Liver (tissue), 9 donors: Measurements from ENCODE around the gene TOR3A. TPM values are rescaled to one million over a fixed set of nuclear protein-coding genes. Genes with fewer than 3 reads are reported as not detected.

Experiments
- DNase-seq: peaks from one replicate; pipeline ENCODE4 v3.0.0-alpha.2; 2017; ENCODE audit warnings: low spot score
- H3K27ac ChIP-seq, 2 donors: one replicate each; pipeline ENCODE4 v1.7.0; 2013; ENCODE audit warnings: inconsistent platforms in 2 of 2, low read length in 2 of 2, control low read depth in 1 of 2, low read depth in 1 of 2, mild to moderate bottlenecking in 1 of 2
- H3K27me3 ChIP-seq, 4 donors: one replicate each; pipeline versions ENCODE4 v1.6.1 to v1.7.0; 2013; ENCODE audit warnings: low read length in 3 of 4, inconsistent platforms in 1 of 4, mild to moderate bottlenecking in 1 of 4, moderate library complexity in 1 of 4; ENCODE audit not compliant: control insufficient read depth in 4 of 4, insufficient read depth in 4 of 4
- H3K36me3 ChIP-seq, 4 donors: one replicate each; pipeline versions ENCODE4 v1.6.1 to v1.7.0; 2013; ENCODE audit warnings: low read length in 3 of 4, mild to moderate bottlenecking in 3 of 4, low read depth in 1 of 4, moderate library complexity in 1 of 4; ENCODE audit not compliant: control insufficient read depth in 4 of 4, insufficient read depth in 3 of 4
- H3K4me1 ChIP-seq, 4 donors: one replicate each; pipeline versions ENCODE4 v1.6.1 to v1.7.0; 2013; ENCODE audit warnings: low read length in 3 of 4, mild to moderate bottlenecking in 3 of 4, moderate library complexity in 1 of 4; ENCODE audit not compliant: control insufficient read depth in 4 of 4, insufficient read depth in 4 of 4
- H3K4me3 ChIP-seq, 3 donors: one replicate each; pipeline versions ENCODE4 v1.6.1 to v1.7.0; 2013; ENCODE audit warnings: low read length in 3 of 3, control low read depth in 1 of 3, low read depth in 1 of 3, mild to moderate bottlenecking in 1 of 3
- H3K9ac ChIP-seq, 2 donors: one replicate each; pipeline ENCODE4 v1.7.0; 2013; ENCODE audit warnings: low read length in 2 of 2, mild to moderate bottlenecking in 2 of 2, moderate library complexity in 2 of 2, control low read depth in 1 of 2, low read depth in 1 of 2
- H3K9me3 ChIP-seq, 4 donors: one replicate each; pipeline versions ENCODE4 v1.6.1 to v1.7.0; 2013; ENCODE audit warnings: low read length in 3 of 4; ENCODE audit not compliant: control insufficient read depth in 4 of 4
- ATF3 ChIP-seq: IDR thresholded peaks from 2 replicates; pipeline ENCODE4 v1.6.1; 2016; ENCODE audit warnings: antibody characterized with exemption
- EGR1 ChIP-seq, 2 donors: IDR thresholded peaks; 2 replicates each; pipeline ENCODE4 v1.6.1; 2016 to 2018; ENCODE audit warnings: antibody characterized with exemption in 2 of 2, low read depth in 2 of 2
- FOXA1 ChIP-seq: IDR thresholded peaks from 2 replicates; pipeline ENCODE4 v1.6.1; 2016; ENCODE audit warnings: antibody characterized with exemption
- FOXA2 ChIP-seq: IDR thresholded peaks from 2 replicates; pipeline ENCODE4 v1.6.1; 2016; ENCODE audit warnings: antibody characterized with exemption
- GABPA ChIP-seq, 2 donors: IDR thresholded peaks in 1 of 2; conservative IDR thresholded peaks in 1 of 2; 2 replicates each; pipeline ENCODE4 v1.6.1; 2016; ENCODE audit warnings: antibody characterized with exemption in 2 of 2, mild to moderate bottlenecking in 1 of 2, moderate library complexity in 1 of 2
- HNF4A ChIP-seq, 2 donors: conservative IDR thresholded peaks; 2 replicates each; pipeline ENCODE4 v1.6.1; 2016; ENCODE audit warnings: antibody characterized with exemption in 2 of 2, mild to moderate bottlenecking in 2 of 2
- JUND ChIP-seq, 2 donors: IDR thresholded peaks; 2 replicates each; pipeline ENCODE4 v1.6.1; 2016; ENCODE audit warnings: antibody characterized with exemption in 2 of 2
- RAD21 ChIP-seq, 2 donors: IDR thresholded peaks; 2 replicates each; pipeline ENCODE4 v1.6.1; 2016; ENCODE audit warnings: antibody characterized with exemption in 2 of 2, mild to moderate bottlenecking in 2 of 2
- REST ChIP-seq: IDR thresholded peaks from 2 replicates; pipeline ENCODE4 v1.6.1; 2016; ENCODE audit warnings: antibody characterized with exemption, mild to moderate bottlenecking
- RXRA ChIP-seq, 2 donors: IDR thresholded peaks; 2 replicates each; pipeline ENCODE4 v1.6.1; 2017 to 2018; ENCODE audit warnings: antibody characterized with exemption in 2 of 2, mild to moderate bottlenecking in 1 of 2
- SP1 ChIP-seq: IDR thresholded peaks from 2 replicates; pipeline ENCODE4 v1.6.1; 2018; ENCODE audit warnings: antibody characterized with exemption, mild to moderate bottlenecking
- TAF1 ChIP-seq: conservative IDR thresholded peaks from 2 replicates; pipeline ENCODE4 v1.6.1; 2016; ENCODE audit warnings: antibody characterized with exemption, mild to moderate bottlenecking
- YY1 ChIP-seq: IDR thresholded peaks from 2 replicates; pipeline ENCODE4 v1.6.1; 2016; ENCODE audit warnings: antibody characterized with exemption, mild to moderate bottlenecking
- WGBS: extraction: QIAGEN DNeasy Blood & Tissue Kit; methylation state at CpG from one replicate; pipeline ENCODE4 v1.1.7; 2013; 5-methylcytosine and 5-hydroxymethylcytosine counted together
- polyA plus RNA-seq, 2 donors: library from polyadenylated mRNA; stranded (reverse) in 1 of 2; unstranded in 1 of 2; fragments of 200-250 nt in 1 of 2; fragments of >200 nt in 1 of 2; fragmentation: Nextera tagmentation in 1 of 2; extraction: Ambion mirVana in 1 of 2; gene quantifications; one replicate each; pipeline versions ENCODE4 v1.2.1 to v1.2.3, GENCODE V29; 2013 to 2015
- total RNA-seq, 2 donors: library from RNA; depleted of rRNA; stranded (reverse); fragments of >200 nt; gene quantifications; one replicate each; pipeline ENCODE4 v1.2.3, GENCODE V29; 2014
- donor health status: healthy.
- donor health status: healthy.
- donor health status: healthy.
- donor health status: healthy.
- donor health status: healthy.

TOR3A gene
- total and polyA plus RNA-seq, 4 donors: 14.3 to 31.0 (median 23.5) TPM

- H3K4me3 ChIP-seq: no peak overlapping the region
- 78% methylated on average over 4 of the region's 4 CpGs for WGBS
- H3K27me3 ChIP-seq: no peaks in the 10 kb centered on the region
- H3K9me3 ChIP-seq: no peaks in the 10 kb centered on the region
- no peak overlapping the region for H3K9ac ChIP-seq
- H3K36me3 ChIP-seq: no peaks in the 10 kb centered on the region
- H3K4me1 ChIP-seq: peaks cover 3 to 9% (median 6%) of the 10 kb centered on the region in 4 donors
- DNase-seq: no peak
- peak overlapping the region in 1 of 2 donors; percentile 31 for H3K27ac ChIP-seq
- TF ChIP-seq HNF4A (conservative IDR thresholded peaks at IDR 0.05) (no peak), GABPA (IDR thresholded peaks at IDR 0.05 in 1 of 2, conservative IDR thresholded peaks at IDR 0.05 in 1 of 2) (no peak), SP1 (no peak), TAF1 (no peak), RXRA (IDR thresholded peaks at IDR 0.05) (no peak), RAD21 (IDR thresholded peaks at IDR 0.05) (no peak)
Measured at GRCh38 chr1:179141592-179142251, 59.9 kb downstream of the TOR3A start.

- H3K27me3 ChIP-seq: no peaks in the 10 kb centered on the region
- H3K4me3 ChIP-seq: no peak overlapping the region
- no peaks in the 10 kb centered on the region for H3K9me3 ChIP-seq
- H3K27ac ChIP-seq: peak overlapping the region; percentile 27 to 45
- no peak for DNase-seq
- TF ChIP-seq FOXA2 (no peak), TAF1 (no peak), FOXA1 (no peak), ATF3 (no peak)
- H3K36me3 ChIP-seq: peaks cover 0 to 2% (median 0%) of the 10 kb centered on the region in 4 donors
- peak overlapping the region in 1 of 2 donors; percentile 29 for H3K9ac ChIP-seq
- peaks cover 0 to 6% (median 3%) of the 10 kb centered on the region in 4 donors for H3K4me1 ChIP-seq
- WGBS: 81% methylated on average over 2 of the region's 2 CpGs
Measured at GRCh38 chr1:179142889-179143299, 61.0 kb downstream of the TOR3A start.

- no peak overlapping the region for H3K4me3 ChIP-seq
- H3K9me3 ChIP-seq: no peaks in the 10 kb centered on the region
- no peak for DNase-seq
- peaks cover 0 to 2% (median 0%) of the 10 kb centered on the region in 4 donors for H3K36me3 ChIP-seq
- 86% methylated on average over 3 of the region's 3 CpGs for WGBS
- H3K9ac ChIP-seq: no peak overlapping the region
- H3K27me3 ChIP-seq: no peaks in the 10 kb centered on the region
- H3K27ac ChIP-seq: no peak overlapping the region
- H3K4me1 ChIP-seq: peaks cover 0 to 3% (median under 1%) of the 10 kb centered on the region in 4 donors
- TF ChIP-seq RAD21 (IDR thresholded peaks at IDR 0.05) (no peak), ATF3 (no peak), REST (no peak), GABPA (IDR thresholded peaks at IDR 0.05 in 1 of 2, conservative IDR thresholded peaks at IDR 0.05 in 1 of 2) (no peak), JUND (IDR thresholded peaks at IDR 0.05) (no peak), SP1 (no peak), YY1 (no peak), EGR1 (IDR thresholded peaks at IDR 0.05; ENCODE audit: low read depth in 2 of 2) (no peak)
Measured at GRCh38 chr1:179143322-179143721, 61.5 kb downstream of the TOR3A start.
